ENCODE results near the gene RCBTB2.
"Not testable (repeated sequence)": the region's sequence is repeated elsewhere in the genome, so short reads cannot be mapped to it uniquely, and the experiment has no call there.

RCBTB2 gene

DNA sequence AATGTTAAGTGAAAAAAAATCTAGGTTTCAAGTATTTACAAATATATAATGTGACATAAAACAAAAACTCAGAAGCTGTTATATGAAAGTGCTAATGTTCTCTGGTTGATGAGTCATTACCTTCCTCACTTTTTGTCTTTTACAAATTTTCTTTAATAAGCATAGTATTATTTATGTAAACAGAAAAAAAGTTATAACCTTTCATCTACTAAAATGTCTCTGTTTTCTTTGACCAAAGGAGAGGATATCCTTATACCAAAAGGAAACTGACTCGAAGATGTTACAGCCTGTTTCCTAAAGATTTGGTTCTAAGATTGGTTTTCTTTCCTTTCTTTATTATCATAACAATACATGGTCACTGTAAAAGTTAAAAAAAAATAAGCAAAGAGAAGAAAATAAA, 38.0 kb downstream of the RCBTB2 start:
- no peak for DNase-seq (ENCODE audit: low spot score)

GRCh38 chr13:48493851-48494250, 39.0 kb downstream of the RCBTB2 start:
- DNase-seq (ENCODE audit: low spot score): no peak

- no peak for DNase-seq (ENCODE audit: low spot score)
Measured at GRCh38 chr13:48493066-48493765, 39.7 kb downstream of the RCBTB2 start.

DNA sequence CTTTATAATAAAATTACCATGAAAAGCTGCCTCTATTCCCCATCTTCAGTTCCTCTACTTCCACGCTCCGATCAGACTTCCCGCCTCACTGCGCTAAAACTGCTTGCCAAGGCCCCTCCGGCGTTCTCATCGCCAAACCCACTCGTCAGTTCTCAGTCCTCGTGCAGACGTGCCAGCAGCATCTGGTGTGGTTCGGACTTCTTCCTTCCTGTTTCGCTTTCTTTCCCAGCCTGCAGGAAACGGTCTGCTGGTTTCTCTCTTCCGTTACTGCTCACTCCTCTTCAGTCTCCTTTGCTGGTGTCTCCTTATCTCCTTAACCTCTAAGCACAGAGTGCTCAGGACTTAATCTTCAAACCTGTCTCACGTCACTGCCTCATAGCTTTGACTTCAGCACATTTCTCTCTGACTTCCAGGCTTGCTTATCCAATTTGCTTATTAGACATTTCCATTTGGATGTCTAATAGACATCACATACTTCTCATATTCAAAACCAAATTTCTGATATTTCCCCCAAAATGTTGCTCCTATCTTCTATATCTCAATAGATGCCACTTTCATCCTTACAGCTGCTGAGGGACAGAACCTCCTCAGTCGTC, 40.3 kb downstream of the RCBTB2 start:
- DNase-seq (ENCODE audit: low spot score): peak; percentile 92

GRCh38 chr13:48492096-48492440, 40.8 kb downstream of the RCBTB2 start:
- DNase-seq (ENCODE audit: low spot score): no peak

GRCh38 chr13:48491423-48492095, 41.3 kb downstream of the RCBTB2 start:
- no peak for DNase-seq (ENCODE audit: low spot score)

DNA sequence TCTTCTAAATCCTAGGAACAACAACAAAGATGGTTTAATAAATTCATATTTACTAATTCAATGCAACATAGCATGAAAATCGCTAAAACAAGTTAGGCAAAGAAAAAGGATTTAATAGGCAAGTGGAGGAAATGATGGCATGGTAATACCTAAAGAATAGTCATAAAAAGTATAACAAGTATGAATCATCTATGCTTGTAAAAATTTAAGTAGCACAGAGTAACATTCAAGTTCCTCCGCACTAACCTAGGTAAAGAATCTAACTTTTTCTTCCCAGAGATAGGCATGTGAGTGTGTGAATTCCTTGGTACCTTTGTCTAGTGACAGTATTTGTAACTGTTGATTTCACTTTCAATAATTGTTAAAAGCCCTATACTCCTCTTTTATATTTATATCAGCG, 42.6 kb downstream of the RCBTB2 start:
- DNase-seq (ENCODE audit: low spot score): no peak

- no peak for DNase-seq (ENCODE audit: low spot score)
Measured at GRCh38 chr13:48489666-48490065, 43.2 kb downstream of the RCBTB2 start.

- DNase-seq (ENCODE audit: low spot score): no peak
Measured at GRCh38 chr13:48488995-48489394, 43.9 kb downstream of the RCBTB2 start.

- no peak for DNase-seq (ENCODE audit: low spot score)
Measured at GRCh38 chr13:48487968-48488367, 44.9 kb downstream of the RCBTB2 start.

GRCh38 chr13:48486836-48487235, 46.0 kb downstream of the RCBTB2 start:
- no peak for DNase-seq (ENCODE audit: low spot score)

DNA sequence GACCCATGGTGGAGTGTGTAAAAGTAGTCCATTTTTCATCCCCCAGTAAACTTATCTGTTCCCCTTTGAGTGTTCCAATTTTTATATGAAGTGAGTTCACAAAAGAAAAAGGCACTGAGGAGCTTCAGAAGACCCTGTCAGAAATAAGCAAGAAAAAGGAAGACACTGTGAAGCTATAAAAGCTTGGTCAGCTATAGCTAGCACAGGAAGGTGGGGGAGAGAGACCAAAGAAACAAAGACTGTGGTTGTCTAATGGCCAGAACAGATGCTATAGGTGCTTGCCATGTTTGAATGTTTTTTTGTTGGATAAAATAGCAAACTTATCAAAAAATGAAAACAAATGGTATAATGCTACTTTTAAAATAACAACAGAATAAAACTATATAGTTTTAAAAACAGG, 46.5 kb downstream of the RCBTB2 start:
- no peak for DNase-seq (ENCODE audit: low spot score)

GRCh38 chr13:48485432-48485831, 47.4 kb downstream of the RCBTB2 start:
- DNase-seq (ENCODE audit: low spot score): no peak

DNA sequence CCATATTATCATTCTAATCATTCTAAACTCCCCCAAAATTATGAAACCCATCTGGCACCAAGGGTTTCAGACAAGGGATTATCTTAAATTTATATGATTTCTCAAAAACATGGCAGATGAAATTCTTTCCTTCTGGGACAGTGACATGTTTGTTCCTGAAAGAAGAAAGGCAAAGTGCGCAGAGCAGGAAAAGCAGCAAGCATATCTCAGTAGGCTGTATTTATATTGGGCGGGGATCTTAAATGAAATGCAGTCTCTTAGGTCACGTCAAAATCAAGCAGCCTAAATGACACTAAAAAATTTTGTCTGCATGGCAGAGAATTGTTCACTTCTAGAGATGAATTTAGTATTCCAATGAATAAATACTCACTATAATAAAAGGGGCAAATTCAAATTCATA, 49.3 kb downstream of the RCBTB2 start:
- no peak for DNase-seq (ENCODE audit: low spot score)

GRCh38 chr13:48478391-48478790, 54.5 kb downstream of the RCBTB2 start:
- DNase-seq (ENCODE audit: low spot score): no peak

- no peak for DNase-seq (ENCODE audit: low spot score)
Measured at GRCh38 chr13:48477191-48477855, 55.6 kb downstream of the RCBTB2 start.

DNA sequence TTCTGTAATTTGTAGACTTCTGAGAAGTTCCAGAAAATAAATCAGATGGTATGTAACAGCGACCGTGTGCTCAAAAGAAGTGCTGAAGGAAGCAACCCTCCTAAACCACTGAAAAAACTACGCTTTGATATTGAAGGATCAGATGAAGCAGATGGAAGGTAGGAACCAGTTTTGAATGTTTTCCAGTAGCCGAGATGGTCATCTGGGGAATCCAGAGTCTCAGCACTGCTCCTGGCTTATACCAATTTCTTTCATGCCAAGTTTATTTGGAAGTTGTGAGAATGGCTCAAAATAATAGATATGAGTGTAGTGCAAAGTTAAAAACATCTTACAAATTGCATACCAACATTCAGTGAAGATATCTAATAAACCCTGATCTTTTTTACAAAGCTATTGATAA, 56.2 kb downstream of the RCBTB2 start:
- no peak for DNase-seq (ENCODE audit: low spot score)

DNA sequence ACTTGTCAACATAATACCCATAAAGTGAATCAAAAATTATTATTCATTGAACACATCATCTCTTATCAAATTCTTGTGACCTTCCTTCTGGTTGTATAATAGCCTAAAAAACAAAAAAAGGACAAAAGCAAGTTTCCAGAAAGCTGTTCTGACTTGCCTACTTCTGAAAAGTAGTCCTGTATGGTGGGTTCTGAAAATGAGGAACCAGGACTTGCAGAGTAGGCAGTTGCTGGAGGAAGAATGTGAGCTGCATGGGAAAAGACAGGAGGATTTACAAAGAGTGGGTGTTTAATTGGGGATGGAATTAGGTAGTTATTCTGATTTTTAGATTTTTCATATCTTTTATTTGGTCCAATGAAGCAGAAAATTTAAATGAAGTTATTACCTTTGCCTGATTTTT, 56.7 kb downstream of the RCBTB2 start:
- DNase-seq (ENCODE audit: low spot score): no peak

DNA sequence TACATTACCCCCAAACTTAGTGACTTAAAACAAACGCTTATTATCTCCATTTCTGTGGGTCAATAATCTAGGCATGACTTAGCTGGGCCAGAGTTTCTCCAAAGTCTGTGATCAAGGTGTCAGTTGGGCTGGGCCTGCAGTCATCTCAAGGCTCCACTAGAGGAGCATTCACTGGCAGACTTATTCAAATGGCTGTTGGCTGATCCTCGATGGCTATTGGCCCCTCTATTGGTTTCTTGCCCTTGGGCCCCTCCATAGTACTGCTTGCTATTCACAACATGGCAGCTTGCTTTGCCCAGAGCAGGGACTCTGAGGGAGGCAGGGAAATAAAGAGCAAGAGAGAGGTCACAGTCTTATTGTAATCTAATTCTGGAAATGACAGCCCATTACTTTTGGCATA, 57.6 kb downstream of the RCBTB2 start:
- no peak for DNase-seq (ENCODE audit: low spot score)

DNA sequence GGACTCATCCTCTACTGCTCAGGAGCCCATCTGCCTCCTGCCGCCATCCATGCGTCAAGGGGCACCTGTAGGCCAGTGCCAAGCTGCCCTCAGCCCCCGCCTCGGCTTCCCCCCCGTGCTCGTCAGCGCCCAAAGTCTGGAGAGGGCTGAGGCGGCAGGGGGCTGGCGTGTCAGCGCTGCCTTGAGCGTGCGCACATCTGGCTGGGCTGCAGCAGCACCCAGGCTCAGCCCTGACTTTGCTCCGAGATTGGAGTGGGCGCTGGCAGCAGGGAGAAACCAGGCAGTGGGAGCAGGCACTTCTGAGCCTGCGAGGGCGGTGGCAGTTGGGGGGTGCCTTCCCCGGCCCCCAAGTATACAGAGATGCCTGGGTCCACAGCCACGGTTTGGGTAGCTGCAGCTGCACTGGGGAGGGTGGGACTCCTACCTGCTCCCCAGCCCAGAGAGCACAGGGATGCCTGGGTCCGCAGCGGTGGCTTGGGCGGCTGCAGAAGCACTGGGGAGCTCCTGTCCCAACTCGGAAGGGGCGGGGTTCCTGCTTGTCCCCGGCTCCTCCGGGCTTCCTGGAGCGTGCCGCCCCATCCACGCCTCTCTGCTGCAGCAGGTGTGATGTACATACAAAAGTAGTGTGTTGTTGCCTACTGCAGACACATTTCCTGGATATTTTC, 75.2 kb downstream of the RCBTB2 start:
- no peak for DNase-seq (ENCODE audit: low spot score)

- no peak for DNase-seq (ENCODE audit: low spot score)
Measured at GRCh38 chr13:48456546-48456945, 76.3 kb downstream of the RCBTB2 start.

DNA sequence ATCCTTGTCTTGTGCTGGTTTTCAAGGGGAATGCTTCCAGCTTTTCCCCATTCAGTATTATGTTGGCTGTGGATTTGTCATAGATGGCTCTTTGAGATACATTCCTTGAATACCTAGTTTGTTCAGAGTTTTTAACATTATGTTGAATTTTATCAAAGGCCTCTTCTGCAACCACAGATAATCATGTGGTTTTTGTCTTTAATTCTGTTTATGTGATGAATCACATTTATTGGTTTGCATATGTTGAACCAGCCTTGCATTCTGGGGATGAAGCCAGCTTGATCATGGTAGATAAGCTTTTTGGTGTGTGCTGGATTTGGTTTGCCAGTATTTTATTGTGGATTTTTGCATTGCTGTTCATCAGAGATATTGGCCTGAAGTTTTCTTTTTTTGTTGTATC, 81.7 kb downstream of the RCBTB2 start:
- not testable (repeated sequence) for DNase-seq (ENCODE audit: low spot score)

DNA sequence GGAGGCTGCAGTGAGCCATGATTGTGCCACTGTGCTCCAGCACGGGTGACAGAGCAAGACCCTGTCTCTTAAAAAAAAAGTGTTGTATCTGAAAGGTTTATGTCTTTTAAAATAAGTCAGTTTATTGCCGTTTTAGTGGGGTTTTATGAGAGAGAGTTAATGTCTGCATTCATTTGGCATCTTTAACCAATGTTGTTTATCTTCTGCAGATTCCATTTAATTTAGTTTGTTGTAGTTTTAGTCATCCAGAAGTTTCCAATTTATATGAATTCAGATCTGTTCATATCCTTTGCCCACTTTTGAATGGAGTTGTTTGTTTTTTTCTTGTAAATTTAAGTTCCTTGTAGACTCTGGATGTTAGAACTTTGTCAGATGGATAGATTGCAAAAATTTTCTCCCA, 83.2 kb downstream of the RCBTB2 start:
- no peak for DNase-seq (ENCODE audit: low spot score)
